Body of pancreas (tissue), 4 donors: Measurements from ENCODE around the gene PCGF1.

Source experiments
- CTCF ChIP-seq, 7 experiments: fragments of 450-650 bp in 4 of 7; fragments of 200-600 bp in 3 of 7; sonication (generic) in 3 of 7; IDR thresholded peaks; one replicate each; pipeline ENCODE4 v1.5.1; 2016 to 2019; ENCODE audit warnings: antibody characterized with exemption in 7 of 7
- POLR2A ChIP-seq, 3 donors: fragments of 450-650 bp; IDR thresholded peaks; one replicate each; pipeline ENCODE4 v1.6.1; 2016; ENCODE audit warnings: antibody characterized with exemption in 3 of 3, mild to moderate bottlenecking in 2 of 3

GRCh38 chr2:74471332-74472065 is 36.0 kb downstream of the PCGF1 start:
- no peak for TF ChIP-seq CTCF (IDR thresholded peaks at IDR 0.05)
- no peak for TF ChIP-seq POLR2A (IDR thresholded peaks at IDR 0.05)
